ENCODE measurements around the gene UBE4B.
A peak's percentile ranks its signal among the peaks of the same experiment; 100 is the strongest.
"Not testable (repeated sequence)": the region's sequence is repeated elsewhere in the genome, so short reads cannot be mapped to it uniquely, and the experiment has no call there.

Gene UBE4B

DNA sequence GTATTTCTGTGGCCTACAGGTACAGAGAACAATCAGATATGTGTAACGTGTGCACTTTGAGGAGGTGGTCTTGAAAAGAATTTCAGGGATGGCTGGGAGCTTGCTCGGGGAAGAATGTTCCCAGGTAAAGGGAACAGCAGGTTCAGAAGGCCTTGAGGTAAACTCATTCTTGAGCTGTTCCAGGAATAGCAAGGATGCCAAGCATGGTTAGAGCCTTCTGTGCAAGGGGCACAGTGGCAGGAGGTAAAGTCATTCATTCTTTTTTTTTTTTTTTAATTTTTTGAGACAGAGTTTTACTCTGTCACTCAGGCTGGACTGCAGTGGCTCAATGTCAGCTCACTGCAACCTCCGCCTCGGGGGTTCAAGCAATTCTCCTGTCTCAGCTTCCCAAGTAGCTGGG, 10.0 kb downstream of the UBE4B start:
- no peak for DNase-seq

DNA sequence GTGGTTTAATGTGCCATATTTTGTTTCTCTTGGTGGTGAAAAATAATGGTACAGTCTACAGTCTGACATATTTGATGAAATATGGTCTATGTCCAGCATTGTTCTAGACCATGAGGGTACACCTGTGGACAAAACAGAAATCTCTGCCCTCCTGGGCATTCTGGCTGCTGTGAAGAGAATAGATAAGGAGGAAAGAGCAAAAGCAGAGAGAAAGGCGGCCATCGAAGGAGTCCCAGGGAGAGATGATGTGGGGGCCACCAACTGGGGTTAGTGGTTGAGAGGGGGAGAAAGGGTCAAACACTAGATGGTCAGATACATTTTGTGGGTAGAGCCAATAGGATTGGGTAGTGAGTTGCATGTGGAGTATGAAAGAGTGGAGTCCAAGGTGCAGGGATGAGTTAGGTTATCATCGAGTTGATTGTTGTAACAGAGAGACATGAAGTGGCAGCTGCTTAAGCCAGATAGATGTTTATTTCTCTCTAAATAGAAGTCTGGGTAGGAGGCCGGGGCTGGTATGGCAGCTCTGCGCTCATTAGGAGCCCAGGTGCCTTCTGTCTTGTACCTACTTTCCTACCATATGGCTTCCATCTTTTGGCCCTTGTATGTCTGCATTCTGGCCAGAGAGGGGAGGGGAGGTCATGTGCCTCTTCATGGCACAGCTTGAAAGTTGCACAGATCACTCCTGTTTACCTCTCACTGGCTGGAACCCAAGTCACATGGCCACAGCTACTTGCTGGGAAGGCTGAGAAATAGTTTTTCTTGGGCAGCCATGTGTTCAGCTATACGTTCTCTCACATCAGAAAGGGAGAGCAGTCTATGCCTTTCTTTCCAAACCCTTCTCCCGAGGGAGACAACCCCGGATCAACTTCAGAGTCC, 13.0 kb downstream of the UBE4B start:
- peak in 2 of 14 donors; percentile 50 to 95 for DNase-seq

DNA sequence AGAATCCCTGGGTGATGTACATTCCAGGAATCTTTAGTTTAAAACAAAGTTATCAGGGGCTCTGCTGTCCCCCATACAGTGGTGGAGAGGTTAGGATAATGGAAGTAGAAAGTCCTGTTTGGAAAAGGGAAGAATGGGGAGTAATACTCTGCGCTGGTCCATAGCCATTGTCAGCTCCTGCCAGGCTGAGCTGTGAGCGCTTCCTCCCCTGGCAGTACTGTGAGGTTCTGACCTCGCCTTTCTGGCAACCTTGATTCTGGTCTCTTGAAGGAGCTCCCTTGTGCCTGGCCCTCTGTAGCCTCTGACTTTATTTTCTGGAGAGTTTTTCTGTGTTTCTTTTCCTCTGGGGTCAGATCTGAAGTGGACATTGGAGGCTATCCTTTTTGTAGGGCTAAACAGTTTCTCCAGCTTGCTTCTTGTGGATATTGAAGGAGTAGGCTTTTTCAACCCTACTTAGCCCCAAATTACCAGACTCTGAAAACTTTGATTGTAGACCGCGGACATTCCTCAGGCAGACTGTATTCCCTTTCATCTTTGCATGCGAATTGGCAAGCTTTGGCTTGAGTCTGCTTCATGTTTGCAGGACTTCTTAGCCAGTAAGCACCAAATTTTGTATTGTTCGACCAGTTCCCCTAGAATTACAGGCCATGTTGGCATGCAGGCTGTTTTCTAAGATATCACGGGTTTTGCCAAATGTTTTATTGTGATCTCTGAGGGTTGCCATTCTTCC, 13.8 kb downstream of the UBE4B start:
- DNase-seq = peak in 5 of 14 donors; percentile 17 to 82 (median 26)

DNA sequence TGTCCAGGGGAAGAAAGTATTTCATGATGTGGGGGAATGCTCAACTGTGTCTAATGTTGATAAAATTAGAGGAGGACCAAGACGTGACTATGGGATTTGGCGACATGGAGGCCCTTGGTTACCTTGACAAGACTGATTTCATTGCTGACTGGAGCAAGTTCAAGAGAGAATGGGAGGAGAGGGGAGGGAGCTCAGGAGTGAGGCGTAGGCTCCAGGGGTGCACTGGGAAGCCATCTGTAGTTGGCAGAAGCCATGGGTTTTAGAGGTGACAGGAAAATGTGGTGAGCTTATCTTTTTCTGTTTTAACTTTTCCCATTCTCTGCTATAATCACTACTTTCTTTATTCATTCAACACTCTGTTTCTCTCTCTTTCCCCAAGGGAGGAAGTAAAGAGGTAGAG, 15.8 kb downstream of the UBE4B start:
- DNase-seq = peak in 1 of 14 donors; percentile 65

DNA sequence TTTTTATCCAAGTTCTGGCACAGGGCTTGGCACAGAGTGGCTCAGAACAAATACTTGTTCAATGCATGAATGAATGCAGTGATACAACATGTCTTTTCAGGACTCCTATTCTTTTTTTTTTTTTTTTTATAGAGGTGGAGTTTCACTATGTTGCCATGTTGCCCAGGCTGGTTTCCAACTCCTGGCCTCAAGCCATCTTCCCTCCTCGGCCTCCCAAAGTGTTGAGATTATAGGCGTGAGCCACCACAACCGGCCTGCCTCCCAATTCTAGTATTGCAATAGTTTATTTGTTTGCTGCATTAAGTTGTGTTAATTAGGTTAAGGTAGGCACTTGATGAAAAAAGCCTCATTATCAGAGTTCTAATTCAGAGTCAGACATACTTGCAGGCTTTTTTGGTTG, 17.9 kb downstream of the UBE4B start:
- no peak for DNase-seq

DNA sequence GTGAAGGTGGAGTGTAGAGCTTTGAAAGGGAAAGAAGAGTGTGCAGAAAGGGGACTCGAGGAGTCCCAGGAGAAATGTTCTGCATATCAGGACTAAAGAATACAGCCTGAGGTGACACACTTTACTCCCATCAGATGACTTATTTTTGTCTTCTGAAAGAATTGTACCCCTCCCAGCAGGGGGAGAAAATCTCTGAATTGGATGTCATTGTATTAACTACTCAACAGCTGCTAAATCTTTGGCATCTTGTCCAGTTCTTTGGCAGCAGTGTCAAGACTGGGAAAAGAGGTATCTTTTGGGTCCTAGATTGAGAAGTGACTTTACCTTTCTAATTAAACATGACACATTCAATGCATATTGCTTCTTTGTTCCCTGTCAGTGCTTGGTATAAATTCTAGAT, 18.9 kb downstream of the UBE4B start:
- DNase-seq = no peak

DNA sequence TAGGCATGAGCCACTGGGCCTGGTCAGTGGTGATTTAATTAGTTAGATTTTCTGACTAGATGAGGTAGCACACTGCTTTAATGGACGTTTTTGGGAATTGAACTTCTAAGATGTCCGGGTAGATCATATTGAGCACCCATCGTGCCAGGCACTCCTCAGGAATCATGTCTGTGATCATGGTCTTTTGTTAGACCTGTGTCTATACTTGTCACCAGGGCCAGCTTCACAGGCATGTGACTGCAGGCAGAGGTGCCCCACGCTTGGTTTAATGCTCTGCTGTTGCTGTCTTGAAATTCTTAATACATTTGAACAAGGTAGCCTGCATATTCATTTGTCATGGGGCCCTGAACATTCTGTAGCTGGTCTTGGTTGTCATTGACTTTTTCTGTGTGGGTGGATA, 19.6 kb downstream of the UBE4B start:
- DNase-seq = no peak

DNA sequence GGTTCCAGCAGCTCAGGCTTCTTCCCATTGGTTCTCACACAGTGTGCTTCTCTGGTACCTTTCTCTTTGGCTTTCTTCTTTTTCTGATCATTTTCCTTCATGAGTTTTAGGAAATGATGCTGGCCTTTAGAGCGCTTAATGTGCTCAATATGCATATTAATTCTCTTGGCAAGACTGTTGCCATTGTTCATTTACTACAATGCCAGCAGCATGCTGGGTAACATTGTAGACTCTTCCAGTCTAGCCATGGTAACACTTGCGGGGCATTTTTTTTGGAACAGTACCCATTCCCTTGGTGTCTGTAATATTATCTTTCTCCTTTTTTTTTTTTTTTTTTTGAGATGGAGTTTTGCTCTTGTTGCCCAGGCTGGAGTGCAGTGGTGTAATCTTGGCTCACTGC, 21.7 kb downstream of the UBE4B start:
- peak in 2 of 14 donors; percentile 17 to 20 for DNase-seq

DNA sequence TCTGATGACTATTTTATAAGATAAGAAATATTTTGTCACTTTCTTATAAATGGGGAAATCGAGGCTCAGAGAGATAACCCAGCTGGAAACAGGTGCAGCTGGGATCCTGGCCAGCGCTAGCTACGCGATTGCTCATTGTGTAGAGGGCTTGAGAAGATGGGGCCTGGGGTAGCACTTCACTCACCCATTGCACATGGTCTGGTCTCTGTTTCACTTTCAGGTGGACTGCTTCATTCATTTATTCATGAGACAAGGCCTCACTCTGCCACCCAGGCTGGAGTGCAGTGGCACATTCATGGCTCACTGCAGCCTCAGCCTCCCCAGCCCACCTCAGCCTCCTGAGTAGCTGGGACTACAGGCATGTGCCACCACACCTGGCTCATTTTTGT, 23.8 kb downstream of the UBE4B start:
- no peak for DNase-seq

DNA sequence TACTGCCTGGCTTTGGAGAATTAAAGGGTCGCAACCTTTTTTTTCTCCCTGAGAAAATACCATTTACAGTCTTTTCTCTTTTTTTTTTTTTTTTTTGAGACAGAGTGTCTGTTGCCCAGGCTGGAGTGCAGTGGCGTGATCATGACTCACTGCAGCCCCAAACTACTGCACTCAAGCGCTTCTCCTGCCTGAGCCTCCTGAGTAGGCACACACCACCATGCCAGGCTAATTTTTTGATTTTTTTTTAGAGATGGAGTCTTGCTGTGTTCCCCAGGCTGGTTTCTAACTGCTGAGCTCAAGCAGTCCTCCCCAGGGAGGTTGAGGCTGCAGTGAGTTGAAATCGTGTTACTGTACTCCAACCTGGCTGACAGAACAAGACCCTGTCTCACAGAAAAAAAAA, 24.6 kb downstream of the UBE4B start:
- peak in 2 of 14 donors; percentile 35 to 40 for DNase-seq

DNA sequence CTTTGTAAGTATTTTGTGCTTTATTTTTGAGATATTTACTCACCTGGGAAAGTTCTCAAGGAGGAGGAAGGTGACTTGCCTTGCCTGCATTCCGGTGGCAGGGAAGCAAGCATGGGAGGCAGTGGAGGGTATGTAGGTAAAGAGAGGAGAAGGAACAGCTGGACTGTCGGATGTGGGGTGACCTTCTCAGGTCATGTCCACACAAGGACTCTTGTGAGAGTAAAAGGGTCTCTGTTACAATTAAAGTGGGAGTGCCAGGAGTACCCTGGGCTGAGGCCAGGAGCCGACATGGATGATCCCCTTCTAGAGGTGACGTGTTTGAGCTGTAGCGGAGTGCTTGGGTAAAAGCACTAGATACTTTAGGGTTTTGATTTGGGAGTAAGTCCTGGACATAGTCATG, 25.0 kb downstream of the UBE4B start:
- no peak for DNase-seq

DNA sequence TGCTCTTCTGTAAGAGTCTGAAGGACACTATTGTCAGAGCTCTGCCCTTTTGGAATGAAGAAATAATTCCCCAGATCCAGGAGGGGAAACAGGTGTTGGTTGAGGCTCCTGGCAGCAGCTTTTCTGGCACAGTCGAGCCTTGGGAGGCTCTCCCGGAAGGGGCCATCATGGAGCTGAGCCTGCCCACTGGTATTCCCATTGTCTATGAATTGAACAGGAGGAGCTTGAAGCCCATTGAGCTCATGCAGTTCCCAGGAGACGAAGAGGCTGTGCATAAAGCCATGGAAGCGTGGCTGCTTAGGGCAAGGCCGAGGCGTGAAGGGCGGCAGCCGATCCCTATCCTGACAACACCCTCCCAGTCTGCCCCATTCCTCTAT, 26.6 kb downstream of the UBE4B start:
- DNase-seq = peak in 1 of 14 donors; percentile 69

DNA sequence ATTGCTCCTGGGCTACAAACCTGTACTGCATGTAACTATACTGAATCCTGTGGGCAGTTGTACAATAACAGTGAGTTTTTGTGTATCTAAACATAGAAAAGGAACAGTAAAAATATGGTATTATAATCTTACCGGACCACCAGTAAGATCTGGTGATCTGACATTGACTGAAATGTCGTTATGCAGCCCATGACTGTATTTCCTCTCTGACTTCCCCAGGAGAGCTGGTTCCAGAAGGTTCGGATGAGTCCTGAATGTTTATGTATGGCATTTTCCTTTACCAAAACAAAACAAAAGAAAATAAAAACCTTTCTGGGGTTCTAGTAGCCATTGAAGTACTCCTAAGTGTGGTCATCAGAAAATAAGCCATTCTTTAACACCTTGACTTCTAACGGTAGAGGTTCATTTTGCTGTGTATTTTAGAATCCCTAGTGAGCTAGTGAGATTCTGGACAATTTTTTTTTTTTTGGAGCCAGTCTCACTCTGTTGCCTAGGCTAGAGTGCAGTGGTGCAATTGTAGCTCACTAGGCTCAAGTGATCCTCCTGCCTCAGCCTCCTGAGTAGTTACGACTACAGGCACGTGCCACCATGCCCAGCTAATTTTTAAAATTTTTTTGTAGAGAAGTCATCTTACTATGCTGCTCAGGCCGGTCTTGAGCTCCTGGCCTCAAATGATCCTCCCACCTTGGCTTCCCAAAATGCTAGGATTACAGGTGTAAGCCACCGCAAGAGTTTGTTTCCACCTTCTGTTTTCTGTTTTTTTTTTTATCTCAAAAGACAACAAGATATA, 27.7 kb downstream of the UBE4B start:
- DNase-seq = no peak

DNA sequence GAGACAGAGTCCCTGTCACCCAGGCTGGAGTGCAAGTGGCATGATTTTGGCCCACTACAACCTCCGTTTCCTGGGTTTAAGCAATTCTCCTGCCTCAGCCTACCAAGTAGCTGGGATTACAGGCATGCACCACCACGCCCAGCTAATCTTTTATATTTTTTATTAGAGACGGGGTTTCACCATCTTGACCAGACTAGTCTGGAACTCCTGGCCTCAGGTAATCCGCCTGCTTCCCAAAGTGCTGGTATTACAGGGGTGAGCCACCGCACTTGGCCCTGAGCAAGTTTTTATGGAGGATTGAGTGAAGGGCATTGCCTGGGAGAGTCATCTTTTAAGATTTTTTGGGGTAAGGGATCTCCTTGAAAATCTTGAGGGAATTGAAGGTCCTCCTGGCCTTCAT, 28.5 kb downstream of the UBE4B start:
- no peak for DNase-seq

DNA sequence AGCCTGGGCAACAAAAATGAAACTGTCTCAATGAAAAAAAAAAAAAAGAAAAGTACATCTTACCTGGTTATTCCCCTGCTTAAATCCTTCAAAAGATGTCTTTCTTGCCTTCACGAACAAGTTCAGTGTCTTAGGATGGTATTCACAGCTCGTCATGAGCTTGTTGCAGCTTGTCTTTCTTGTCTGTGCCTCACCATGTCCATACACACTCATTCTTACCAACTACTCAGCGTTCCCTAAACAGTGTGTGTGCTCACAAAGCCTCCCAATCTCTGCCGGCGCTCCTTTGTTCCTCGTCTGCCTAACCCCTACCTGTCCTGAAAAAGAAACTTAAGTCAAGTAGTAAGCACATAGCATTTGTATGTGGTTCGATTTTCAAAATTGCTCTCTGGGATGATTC, 31.1 kb downstream of the UBE4B start:
- no peak for DNase-seq

DNA sequence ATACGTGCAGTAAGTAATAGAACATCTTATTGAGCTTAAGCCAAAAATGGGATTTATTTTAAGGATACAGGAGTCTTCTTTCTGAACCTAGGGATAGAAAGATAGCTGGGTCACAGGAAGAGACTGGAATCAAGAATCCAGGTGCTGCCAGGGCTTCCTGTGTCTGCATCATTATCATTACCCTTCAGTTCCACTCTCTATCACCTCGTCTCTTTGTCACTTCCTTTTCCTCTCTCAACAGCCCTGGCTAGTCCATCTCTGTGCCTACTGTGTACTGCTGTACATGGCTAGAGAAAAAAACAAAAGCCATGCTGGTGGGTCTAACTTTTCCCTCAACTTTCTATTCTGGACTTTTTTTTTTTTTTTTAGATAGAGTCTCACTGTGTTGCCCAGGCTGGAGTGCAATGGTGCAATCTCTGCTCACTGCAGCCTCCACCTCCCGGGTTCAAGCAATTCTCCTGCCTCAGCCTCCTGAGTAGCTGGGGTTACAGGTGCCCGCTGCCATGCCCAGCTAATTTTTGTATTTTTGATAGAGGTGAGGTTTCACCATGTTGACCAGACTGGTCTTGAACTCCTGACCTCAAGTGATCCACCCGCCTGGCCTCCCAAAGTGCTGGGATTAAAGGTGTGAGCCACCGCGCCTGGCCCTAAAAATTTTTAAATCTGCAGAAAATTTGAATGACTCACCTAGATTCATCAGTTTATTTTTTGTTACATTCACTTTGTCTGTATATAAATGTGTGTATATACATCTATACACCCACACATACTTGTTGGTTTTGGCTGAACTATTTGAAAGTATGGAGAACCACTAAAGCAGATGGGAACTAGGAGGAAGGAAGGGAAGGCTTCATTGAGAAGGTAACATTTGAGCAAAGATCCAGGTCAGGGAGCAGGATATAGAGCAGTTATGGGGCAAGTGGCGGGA, 31.9 kb downstream of the UBE4B start:
- DNase-seq = no peak

DNA sequence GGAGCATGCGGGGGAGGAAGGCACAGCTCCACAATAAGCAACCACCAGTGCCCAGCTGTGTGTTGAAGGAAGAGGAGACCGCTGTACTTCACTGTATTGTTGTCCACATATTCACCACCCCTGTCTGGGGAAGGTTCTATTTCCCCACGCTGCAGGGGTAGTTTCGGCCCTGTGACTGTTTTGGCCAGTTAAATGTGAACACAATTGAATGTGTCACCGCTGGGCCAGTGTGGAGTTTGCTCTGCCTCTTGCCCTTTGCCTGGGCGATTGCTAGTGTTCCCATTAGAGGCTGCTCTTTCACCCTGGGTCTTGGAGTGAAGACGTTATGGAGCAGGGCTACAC, 32.6 kb downstream of the UBE4B start:
- peak in 5 of 14 donors; percentile 23 to 60 (median 34) for DNase-seq

DNA sequence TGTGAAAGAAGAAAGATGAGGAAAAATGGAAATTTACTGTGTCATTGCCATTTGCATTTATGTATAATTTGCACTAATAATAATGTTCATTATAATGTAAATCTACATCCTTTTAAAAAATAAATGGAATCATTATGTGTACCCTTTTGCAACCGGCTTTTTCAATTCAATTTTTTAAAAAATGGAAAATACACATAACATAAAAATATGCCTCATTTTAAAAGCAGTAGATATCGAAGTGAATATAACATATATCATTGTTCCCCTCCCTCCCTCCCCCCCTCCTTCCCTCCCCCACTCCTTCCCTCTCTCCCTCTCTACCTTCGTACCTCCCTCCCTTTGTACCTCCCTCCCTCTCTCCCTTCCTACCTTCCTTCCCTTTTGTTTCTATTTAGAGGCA, 33.0 kb downstream of the UBE4B start:
- DNase-seq = no peak

DNA sequence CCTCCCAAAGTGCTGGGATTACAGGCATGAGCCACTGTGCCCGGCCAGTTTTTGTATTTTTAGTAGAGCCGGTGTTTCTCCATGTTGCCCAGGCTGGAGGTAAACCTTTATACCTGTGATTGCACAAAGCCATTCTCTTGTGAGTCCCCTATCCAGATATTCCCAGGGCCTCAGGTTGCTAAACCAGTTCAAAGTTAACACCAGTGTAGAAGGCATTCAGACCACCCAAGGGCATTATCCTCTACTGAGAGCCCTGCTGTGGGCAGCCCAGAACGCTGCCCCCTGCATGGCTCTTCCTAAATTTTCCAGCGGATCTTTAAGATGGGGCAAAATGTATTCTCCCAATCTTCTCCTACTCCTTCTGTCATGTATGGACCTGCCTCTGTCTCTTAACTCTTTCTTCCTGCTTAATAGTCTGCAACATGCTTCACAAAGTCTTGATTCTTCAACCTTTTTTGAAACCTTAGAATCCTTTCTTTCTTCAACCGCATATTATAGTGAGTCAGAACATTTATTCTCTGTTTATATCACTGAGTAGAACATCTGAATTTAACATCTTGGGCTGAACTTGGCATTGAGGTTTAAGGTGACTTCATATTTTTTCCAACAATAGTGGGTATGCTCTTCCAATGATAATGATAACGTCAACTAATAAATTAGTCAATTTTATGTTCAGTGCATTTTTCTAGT, 36.0 kb downstream of the UBE4B start:
- no peak for DNase-seq

DNA sequence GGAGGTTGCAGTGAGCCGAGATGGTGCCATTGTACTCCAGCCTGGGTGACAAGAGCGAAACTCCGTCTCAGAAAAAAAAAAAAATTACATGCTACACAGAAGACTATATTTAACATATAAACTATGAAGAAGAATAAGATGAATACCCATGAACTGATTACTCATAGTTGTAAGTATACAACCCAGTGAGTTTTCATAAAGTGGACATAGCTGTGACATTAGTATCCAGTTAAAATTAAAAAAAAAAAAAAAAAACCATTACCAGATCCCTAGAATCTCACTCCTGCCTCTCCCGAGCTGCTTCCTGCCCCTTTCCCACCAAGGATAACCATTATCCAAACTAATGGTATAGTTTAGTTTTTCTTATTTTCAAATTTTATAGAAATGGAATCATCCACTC, 37.4 kb downstream of the UBE4B start:
- DNase-seq = no peak

DNA sequence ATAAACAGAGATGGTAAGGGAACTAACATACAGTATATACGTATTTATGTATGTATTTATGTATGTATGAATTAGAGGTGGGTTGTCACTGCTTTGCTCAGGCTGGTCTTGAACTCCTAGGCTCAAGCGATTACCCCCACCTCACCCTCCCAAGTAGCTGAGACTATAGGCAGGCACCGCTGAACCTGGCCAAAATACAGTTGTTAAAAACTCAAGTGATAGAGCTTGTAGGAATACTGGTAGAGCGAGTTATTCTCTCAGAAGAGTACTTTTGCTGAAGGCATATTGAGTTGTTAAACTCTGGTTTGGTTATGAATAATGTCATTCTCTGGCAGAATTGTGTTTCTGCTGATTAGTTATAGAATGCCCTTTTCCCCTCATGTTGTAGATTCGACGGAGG, 38.9 kb downstream of the UBE4B start:
- DNase-seq = no peak

DNA sequence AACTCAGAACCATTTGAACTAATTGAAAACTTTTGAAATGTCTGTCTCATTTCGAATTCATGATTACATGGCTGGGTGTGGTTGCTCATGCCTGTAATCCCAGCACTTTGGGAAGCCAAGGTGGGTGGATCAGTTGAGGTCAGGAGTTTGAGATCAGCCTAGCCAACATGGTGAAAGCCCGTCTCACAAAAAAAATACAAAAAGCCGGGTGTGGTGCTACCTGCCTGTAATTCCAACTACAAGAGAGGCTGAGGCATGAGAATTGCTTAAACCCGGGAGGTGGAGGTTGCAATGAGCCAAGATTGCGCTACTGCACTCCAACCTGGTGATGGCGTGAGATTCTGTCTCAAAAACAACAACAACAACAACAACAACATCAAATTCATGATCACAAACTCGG, 40.6 kb downstream of the UBE4B start:
- DNase-seq = not testable (repeated sequence)

Data from C1 segment of cervical spinal cord (tissue), 14 donors.